C4-2B (cell line): ENCODE results near the gene COTL1.

Experiments used
- H3K27ac ChIP-seq: fragments of 450-650 bp; 2 replicates; pipeline ENCODE4 v1.5.1; 2017
- ZFX ChIP-seq: fragments of 450-650 bp; IDR thresholded peaks from 2 replicates; pipeline ENCODE4 v1.6.1; 2017
- TF ChIP-seq, protein P1 (sequence below): fragments of 450-650 bp; conservative IDR thresholded peaks from 2 replicates; pipeline ENCODE4 v1.5.1; 2017; ENCODE audit warnings: mild to moderate bottlenecking

Gene COTL1

GRCh38 chr16:84607061-84607460 lies 10.8 kb downstream of the COTL1 start:
- no peak for TF ChIP-seq ZFX
- TF ChIP-seq, protein P1, sequence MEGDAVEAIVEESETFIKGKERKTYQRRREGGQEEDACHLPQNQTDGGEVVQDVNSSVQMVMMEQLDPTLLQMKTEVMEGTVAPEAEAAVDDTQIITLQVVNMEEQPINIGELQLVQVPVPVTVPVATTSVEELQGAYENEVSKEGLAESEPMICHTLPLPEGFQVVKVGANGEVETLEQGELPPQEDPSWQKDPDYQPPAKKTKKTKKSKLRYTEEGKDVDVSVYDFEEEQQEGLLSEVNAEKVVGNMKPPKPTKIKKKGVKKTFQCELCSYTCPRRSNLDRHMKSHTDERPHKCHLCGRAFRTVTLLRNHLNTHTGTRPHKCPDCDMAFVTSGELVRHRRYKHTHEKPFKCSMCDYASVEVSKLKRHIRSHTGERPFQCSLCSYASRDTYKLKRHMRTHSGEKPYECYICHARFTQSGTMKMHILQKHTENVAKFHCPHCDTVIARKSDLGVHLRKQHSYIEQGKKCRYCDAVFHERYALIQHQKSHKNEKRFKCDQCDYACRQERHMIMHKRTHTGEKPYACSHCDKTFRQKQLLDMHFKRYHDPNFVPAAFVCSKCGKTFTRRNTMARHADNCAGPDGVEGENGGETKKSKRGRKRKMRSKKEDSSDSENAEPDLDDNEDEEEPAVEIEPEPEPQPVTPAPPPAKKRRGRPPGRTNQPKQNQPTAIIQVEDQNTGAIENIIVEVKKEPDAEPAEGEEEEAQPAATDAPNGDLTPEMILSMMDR: no peak
- H3K27ac ChIP-seq: no peak overlapping the region

GRCh38 chr16:84606081-84606875 lies 11.6 kb downstream of the COTL1 start:
- TF ChIP-seq ZFX: no peak
- H3K27ac ChIP-seq: no peak overlapping the region

- no peak overlapping the region for H3K27ac ChIP-seq
- TF ChIP-seq ZFX: no peak
- TF ChIP-seq, protein P1: no peak
These were observed 12.5 kb downstream of the COTL1 start for GRCh38 chr16:84605339-84605848.

DNA sequence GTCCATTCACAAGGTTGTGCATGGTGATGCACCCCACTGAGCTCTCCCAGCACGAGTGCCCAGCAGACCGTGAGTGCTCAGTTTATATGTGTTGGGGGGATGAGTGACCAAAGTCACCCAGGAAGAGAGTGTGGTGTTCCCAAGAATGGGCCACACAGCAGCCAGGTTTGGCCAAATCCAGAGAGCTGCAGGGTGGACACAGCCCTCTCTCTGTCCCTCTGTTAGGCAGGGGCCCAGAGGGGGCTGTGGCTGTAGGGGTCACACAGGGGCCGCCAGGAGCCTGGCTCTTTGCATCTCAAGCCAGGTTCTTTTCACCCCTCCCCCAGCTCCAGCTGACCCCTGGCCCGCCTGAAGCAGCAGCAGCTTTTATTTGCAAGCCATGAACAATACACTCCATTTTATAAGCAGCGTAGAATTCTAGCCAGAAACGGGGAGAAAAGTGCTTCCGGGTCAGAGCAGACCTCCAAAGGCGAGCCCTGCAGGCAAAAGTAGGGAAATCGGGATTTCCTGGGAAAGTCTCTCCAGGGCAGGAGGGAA lies 13.3 kb downstream of the COTL1 start:
- H3K27ac ChIP-seq: no peak overlapping the region
- TF ChIP-seq, protein P1: no peak
- TF ChIP-seq ZFX: no peak

DNA sequence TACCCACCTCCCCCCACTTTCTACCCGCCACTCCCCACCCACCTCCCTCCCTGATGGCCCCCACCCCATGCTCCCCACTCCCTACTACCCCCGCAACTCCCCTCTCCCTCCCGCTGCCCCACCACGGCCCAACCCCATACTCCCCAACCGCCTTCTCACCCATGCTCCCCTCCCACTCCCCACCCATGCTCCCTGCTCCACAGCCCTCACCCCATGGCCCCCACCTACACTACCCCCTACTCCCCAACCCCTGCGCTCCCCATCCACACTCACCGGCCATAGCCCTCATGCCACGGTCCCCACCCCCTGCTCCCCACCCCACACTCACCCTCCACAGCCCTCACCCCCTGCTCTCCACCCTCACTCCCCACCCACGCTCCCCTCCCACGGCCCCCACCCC lies 13.9 kb downstream of the COTL1 start:
- H3K27ac ChIP-seq: no peak overlapping the region

DNA sequence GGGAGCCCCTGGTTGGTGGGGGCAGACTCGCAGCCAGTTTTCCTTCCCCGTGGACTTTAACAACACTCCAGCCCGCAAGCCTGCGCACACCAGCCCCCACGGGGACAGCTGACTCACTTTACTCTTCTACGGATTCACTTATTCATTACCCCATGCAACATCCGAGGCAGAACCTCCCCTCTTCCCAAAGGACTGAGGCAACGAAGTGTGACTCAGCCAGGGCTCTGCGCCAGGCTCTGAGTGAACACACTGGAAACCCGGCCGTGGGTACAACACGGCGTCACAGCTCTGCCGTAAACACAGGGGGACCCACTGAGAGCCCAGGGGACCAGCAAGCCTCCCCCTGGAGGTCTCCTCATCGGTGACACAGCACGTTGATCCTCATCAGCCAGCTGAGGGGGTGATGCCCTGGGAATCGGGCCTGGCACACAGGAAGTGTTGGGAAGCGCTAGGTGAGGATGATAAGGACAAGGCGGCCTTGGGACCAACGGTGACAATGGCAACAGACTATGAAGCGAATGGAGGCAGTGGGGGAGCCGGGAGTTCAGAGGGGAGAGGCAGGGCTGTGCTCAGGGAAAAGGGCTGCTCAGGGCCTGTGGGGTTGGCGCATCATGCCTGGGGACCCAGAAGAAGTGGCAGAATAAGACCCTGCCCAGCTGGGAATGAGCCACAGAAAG lies 14.6 kb downstream of the COTL1 start:
- no peak for TF ChIP-seq ZFX
- TF ChIP-seq, protein P1: no peak
- no peak overlapping the region for H3K27ac ChIP-seq

More for the DNA sequence above, 13.9 kb downstream of the COTL1 start:
- no peak for TF ChIP-seq ZFX

DNA sequence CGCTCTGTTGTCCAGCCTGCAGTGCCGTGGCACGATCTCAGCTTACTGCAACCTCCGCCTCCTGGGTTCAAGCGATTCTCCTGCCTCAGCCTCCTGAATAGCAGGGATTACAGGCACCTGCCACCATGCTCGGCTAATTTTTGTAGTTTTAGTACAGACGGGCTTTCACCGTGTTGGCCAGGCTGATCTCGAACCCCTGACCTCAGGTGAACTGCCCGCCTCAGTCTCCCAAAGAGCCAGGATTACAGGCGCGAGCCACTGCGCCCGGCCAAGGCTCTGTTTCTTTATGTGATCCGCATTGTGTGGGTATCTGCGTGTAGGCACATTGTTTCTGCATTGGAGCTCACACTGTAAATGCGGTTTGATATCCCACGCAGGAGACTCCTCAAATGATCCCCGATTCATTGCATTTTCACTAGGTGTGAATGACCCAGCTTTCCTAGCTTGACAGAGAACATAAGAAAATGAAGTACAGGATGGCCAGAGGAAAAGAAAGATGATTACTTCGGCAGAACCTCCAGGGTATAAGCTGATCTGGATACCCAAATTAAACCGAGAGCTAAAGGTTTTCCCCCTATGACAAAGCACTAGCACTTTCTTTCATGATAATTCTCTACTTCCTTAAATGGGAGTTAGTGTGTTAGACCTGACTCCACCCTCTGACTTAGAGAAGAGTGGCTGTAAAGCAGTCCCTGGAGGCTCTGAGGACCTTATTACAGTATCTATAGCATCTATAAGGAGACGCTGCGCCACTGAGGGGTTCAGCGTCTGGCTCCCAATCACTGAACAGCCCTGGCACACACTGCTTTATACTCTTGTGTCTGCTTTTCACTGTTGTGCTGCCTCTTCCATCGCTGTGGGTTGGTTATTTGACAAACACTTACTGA lies 17.3 kb downstream of the COTL1 start:
- TF ChIP-seq ZFX: no peak
- TF ChIP-seq, protein P1: no peak
- no peak overlapping the region for H3K27ac ChIP-seq
